Islet of Langerhans (tissue), 1 donor: ENCODE measurements around the gene WNT1.

Source experiments
- FAIRE-seq: peaks from one replicate; lab custom pipeline; 2011; peaks lifted over from hg19 to GRCh38; lab: Jason Lieb, UNC

WNT1 gene

GRCh38 chr12:49030714-49031572, 52.8 kb downstream of the WNT1 start:
- no peak for FAIRE-seq

GRCh38 chr12:49031573-49032161, 53.5 kb downstream of the WNT1 start:
- FAIRE-seq: no peak
